GM19395 (cell line): ENCODE data around the gene HSPA14.
"Not testable (repeated sequence)": the region's sequence is repeated elsewhere in the genome, so short reads cannot be mapped to it uniquely, and the experiment has no call there.

Experiments
- ATAC-seq: cut with Tn5 transposase; IDR thresholded peaks from one replicate; pipeline ENCODE4 v1.9.1; 2021; ENCODE audit warnings: mild to moderate bottlenecking, moderate library complexity; ENCODE audit not compliant: unreplicated experiment

HSPA14 gene

GRCh38 chr10:14837757-14838581, at the start of gene HSPA14, which contains the start of the genes CDNF and MSANTD7:
HSPA14 (plus strand) TSS chr10:14838306; CDS start chr10:14838403, 97 bp downstream.
CDNF (minus strand) TSS chr10:14838037; CDS start chr10:14837946, 91 bp downstream.
MSANTD7 (plus strand) TSS chr10:14838306; CDS start chr10:14842285, 3,979 bp downstream.
- peak; percentile 91 for ATAC-seq

- ATAC-seq: no peak
These were observed 39.5 kb upstream of the HSPA14 start for GRCh38 chr10:14798636-14799035.

GRCh38 chr10:14800397-14800796, 37.7 kb upstream of the HSPA14 start:
- ATAC-seq: no peak

GRCh38 chr10:14801723-14802122, 36.4 kb upstream of the HSPA14 start:
- ATAC-seq: no peak

GRCh38 chr10:14803827-14804226, 34.3 kb upstream of the HSPA14 start:
- ATAC-seq: no peak

- ATAC-seq: no peak
These were observed 31.8 kb upstream of the HSPA14 start for GRCh38 chr10:14806318-14806717.

- ATAC-seq: no peak
These were observed 26.8 kb upstream of the HSPA14 start for GRCh38 chr10:14810969-14811953.

- no peak for ATAC-seq
These were observed 25.8 kb upstream of the HSPA14 start for GRCh38 chr10:14812271-14812670.

GRCh38 chr10:14815681-14816080, 22.4 kb upstream of the HSPA14 start:
- no peak for ATAC-seq

- not testable (repeated sequence) for ATAC-seq
These were observed 21.4 kb upstream of the HSPA14 start for GRCh38 chr10:14816717-14817116.

GRCh38 chr10:14820010-14820774, 17.9 kb upstream of the HSPA14 start:
- no peak for ATAC-seq

GRCh38 chr10:14820775-14821154, 17.3 kb upstream of the HSPA14 start:
- no peak for ATAC-seq

- no peak for ATAC-seq
These were observed 16.3 kb upstream of the HSPA14 start for GRCh38 chr10:14821635-14822375.

- no peak for ATAC-seq
These were observed 15.0 kb upstream of the HSPA14 start for GRCh38 chr10:14822879-14823755.

- ATAC-seq: no peak
These were observed 14.1 kb upstream of the HSPA14 start for GRCh38 chr10:14823966-14824365.

- no peak for ATAC-seq
These were observed 11.9 kb upstream of the HSPA14 start for GRCh38 chr10:14826076-14826829.

- ATAC-seq: no peak
These were observed 5.0 kb upstream of the HSPA14 start for GRCh38 chr10:14833106-14833505.

- ATAC-seq: no peak
These were observed 1.9 kb upstream of the HSPA14 start for GRCh38 chr10:14836208-14836607.
